GM10266 (cell line): ENCODE results near the gene SAMD10.
"Not testable (repeated sequence)": the region's sequence is repeated elsewhere in the genome, so short reads cannot be mapped to it uniquely, and the experiment has no call there.

ENCODE experiments used
- DNase-seq: peaks from one replicate; pipeline ENCODE4 v3.0.0; 2012; ENCODE audit errors: extremely low spot score
- CTCF ChIP-seq: IDR thresholded peaks from 2 replicates; pipeline ENCODE4 v1.5.1; 2012; ENCODE audit warnings: mild to moderate bottlenecking, low read depth; ENCODE audit not compliant: control insufficient read depth, insufficient read depth; ENCODE audit errors: missing control alignments

SAMD10 gene

GRCh38 chr20:63963784-63964301 is 15.6 kb downstream of the SAMD10 start:
- TF ChIP-seq CTCF, result no peak
- DNase-seq, result no peak

GRCh38 chr20:63963348-63963741 is 16.1 kb downstream of the SAMD10 start:
- TF ChIP-seq CTCF, result no peak
- DNase-seq, result no peak

DNA sequence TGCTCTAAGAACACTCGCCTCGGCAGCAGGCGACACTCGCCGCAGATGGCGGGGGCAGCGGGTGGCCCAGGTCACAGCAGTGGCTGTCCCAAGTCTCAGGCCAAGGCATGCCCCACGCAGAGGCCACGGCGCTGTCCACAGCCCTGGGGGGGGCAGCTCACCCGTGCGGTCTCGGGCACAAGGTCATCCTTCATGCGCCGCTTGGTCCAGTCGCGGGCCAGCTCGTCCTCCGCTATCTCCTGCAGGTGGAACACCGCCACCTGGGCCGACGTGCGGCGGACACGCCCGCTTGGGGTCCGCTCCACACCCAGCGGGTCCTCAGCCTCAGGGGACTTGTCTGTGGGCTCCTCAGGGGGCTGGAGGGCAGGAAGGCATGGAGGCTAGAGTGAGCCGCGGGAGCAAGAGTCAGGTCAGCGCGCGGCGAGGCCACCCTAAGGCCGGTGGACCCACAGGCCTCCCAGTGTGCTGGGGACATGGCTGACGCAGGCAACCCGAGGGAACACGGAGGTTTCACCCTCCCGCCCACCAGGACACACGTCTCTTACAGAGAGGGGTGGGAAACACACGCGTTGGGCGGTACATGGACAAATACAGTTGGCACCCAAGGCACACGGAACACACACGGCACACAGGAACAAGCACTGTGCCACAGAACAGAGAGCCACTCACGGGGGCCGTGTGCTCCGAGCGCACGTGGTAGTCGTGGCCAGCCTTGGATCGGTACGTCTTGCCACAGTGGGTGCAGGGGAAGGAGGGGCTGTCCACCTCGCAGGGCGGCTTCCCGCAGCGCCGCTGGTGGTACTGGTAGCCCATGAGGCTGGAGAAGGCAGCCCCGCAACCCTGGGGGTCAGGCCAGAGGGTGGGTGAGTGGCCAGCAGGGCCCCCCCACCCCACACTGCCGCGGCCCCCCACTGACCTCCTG is 16.8 kb downstream of the SAMD10 start:
- TF ChIP-seq CTCF, result no peak
- DNase-seq, result no peak

DNA sequence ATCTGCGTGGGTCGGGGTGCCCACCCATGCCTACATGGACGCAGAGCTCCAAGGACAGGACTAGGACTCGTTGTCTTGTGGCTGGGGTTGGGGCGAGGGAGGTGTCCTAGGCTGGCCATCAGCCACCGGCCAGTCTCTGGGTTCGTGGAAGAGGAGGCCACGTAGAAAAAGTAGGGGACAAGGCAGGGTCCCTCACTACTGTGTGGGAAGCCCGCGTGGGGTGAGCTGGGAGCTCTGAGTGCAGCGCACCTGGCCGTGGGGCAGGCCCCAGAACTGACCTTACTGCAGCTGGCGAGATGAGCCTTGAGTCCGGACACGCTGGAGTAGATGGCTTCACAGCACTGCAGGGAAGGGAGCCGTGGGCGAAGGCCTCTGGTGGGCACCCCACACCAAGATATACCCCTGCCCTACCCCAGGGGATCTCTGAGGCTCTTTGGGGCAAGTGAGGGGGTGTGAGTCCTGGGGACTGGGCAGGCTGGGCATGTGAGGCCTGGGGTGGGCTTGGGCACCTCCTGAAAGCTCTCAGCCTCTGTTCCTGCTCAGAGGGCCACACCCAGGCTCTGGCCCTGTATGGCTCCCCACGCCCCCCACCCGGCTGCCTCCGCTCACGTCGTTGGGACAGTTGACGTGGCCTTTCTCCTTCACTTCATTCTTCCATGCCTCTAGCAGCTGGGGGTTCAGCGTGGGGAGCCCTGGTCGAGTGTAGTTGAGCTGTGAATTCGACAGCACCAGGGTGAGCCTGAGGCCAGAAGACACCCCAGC is 17.6 kb downstream of the SAMD10 start:
- no peak for DNase-seq
- TF ChIP-seq CTCF, result no peak

DNA sequence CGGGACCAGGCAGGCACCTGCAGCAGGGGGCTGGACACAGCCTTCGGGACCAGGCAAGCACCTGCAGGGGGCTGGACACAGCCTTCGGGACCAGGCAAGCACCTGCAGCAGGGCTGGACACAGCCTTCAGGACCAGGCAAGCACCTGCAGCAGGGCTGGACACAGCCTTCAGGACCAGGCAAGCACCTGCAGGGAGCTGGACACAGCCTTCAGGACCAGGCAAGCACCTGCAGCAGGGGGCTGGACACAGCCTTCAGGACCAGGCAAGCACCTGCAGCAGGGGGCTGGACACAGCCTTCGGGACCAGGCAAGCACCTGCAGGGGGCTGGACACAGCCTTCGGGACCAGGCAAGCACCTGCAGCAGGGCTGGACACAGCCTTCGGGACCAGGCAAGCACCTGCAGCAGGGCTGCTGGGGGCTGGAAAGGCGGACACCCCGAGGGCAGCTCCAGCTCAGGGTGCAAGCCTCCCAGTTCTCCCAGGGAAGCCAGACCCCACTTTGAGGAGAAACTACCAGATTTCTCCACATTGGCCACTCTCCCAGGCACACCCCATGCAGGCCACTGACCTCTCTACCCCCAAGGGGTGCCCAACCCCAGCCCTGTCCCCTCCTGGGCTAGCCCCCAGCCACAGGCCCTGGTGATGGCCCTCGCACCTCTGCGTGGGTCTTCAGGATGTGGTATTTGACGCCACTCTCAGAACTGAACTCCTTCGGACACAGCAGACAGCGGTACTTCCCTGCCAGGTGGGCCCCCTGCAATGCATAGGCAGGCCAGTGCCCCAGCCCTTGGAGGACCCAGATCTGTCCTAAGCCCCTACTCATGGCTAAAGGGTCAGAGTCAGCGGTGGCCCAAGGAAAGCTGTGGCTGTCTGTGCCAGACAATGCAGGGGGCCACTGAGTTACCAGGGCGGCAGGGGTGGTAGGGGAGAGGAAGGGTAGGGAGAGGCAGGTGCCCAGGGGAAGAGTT is 18.5 kb downstream of the SAMD10 start:
- not testable (repeated sequence) for DNase-seq

DNA sequence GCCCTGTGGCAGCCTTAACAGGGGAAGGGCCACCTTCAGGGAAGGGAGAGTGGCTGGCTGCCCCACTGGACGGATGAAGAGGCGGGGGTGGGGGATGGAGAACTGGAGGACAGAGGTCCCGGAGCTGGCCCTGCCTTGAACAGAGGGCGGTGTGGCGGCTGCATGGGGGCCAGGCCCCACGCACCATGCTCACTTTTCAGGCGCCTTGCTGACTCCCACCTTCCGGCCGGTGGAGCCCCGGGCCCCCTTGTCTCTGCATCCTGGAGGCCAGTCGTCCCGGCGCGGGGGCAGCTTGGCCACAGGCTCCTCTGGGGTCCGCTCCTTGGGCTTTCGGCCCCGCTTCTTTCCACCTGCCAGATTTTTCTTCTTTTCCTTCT is 19.8 kb downstream of the SAMD10 start:
- TF ChIP-seq CTCF, result no peak
- DNase-seq, result no peak
